OCI-LY1 (cell line): ENCODE data around the gene DOCK4.

Experiments
- H2AFZ ChIP-seq: fragments of 200-600 bp; sonication (generic), shearing (Covaris generic); 2 replicates; pipeline ENCODE4 v1.6.0; 2014; ENCODE audit warnings: antibody characterized with exemption, mild to moderate bottlenecking, low read length
- H3F3A ChIP-seq: fragments of 200-600 bp; sonication (generic), shearing (Covaris generic); 2 replicates; pipeline ENCODE4 v1.6.0; 2014; ENCODE audit warnings: mild to moderate bottlenecking, antibody characterized with exemption, low read length, moderate library complexity; ENCODE audit not compliant: insufficient read depth
- H3K27ac ChIP-seq: fragments of 200-600 bp; sonication (generic); 2 replicates; pipeline ENCODE4 v1.5.1; 2014; ENCODE audit warnings: low read length, mixed run types, mild to moderate bottlenecking, low read depth; ENCODE audit not compliant: poor library complexity, severe bottlenecking
- H3K27me3 ChIP-seq: fragments of 200-600 bp; sonication (generic); 2 replicates; pipeline ENCODE4 v1.6.0; 2014; ENCODE audit warnings: antibody characterized with exemption, mild to moderate bottlenecking, low read length, moderate library complexity; ENCODE audit not compliant: insufficient read depth
- H3K36me3 ChIP-seq: fragments of 200-600 bp; sonication (generic); 2 replicates; pipeline ENCODE4 v1.6.1; 2014; ENCODE audit warnings: mild to moderate bottlenecking, antibody characterized with exemption, low read length, moderate library complexity, mixed read lengths; ENCODE audit not compliant: insufficient read depth
- H3K4me1 ChIP-seq: fragments of 200-600 bp; sonication (generic); 2 replicates; pipeline ENCODE4 v1.5.1; 2014; ENCODE audit warnings: mild to moderate bottlenecking, low read length, moderate library complexity; ENCODE audit not compliant: insufficient read depth, severe bottlenecking
- H3K4me2 ChIP-seq: fragments of 200-600 bp; sonication (generic), shearing (Covaris generic); 2 replicates; pipeline ENCODE4 v1.6.1; 2014; ENCODE audit warnings: low read length
- H3K4me3 ChIP-seq: fragments of 200-600 bp; sonication (generic); 2 replicates; pipeline ENCODE4 v1.5.1; 2014; ENCODE audit warnings: low read length, low read depth, mild to moderate bottlenecking, mixed read lengths; ENCODE audit not compliant: poor library complexity, severe bottlenecking
- H3K79me2 ChIP-seq: fragments of 200-600 bp; shearing (Covaris generic); 2 replicates; pipeline ENCODE4 v1.6.1; 2016; ENCODE audit warnings: mixed run types, low read length, mixed read lengths; ENCODE audit not compliant: insufficient read depth
- H3K9ac ChIP-seq: fragments of 200-600 bp; sonication (generic), shearing (Covaris generic); 2 replicates; pipeline ENCODE4 v1.6.1; 2014; ENCODE audit warnings: mild to moderate bottlenecking, low read length, mixed read lengths
- H3K9me2 ChIP-seq: fragments of 200-600 bp; sonication (generic), shearing (Covaris generic); 2 replicates; pipeline ENCODE4 v1.6.1; 2014; ENCODE audit warnings: low read depth, mild to moderate bottlenecking, low read length, mixed read lengths
- H3K9me3 ChIP-seq: fragments of 200-600 bp; shearing (Covaris generic); 2 replicates; pipeline ENCODE4 v1.6.1; 2014; ENCODE audit warnings: low read length, mixed read lengths
- H4K20me1 ChIP-seq: fragments of 200-600 bp; sonication (generic), shearing (Covaris generic); 2 replicates; pipeline ENCODE4 v1.6.0; 2016; ENCODE audit warnings: mild to moderate bottlenecking, low read length; ENCODE audit not compliant: insufficient read depth
- EZH2 ChIP-seq: fragments of 200-600 bp; sonication (generic), shearing (Covaris generic); IDR thresholded peaks from 2 replicates; pipeline ENCODE4 v1.8.0; 2017; ENCODE audit warnings: borderline replicate concordance, mixed run types, mild to moderate bottlenecking, antibody characterized with exemption, low read length, moderate library complexity, mixed read lengths
- TF ChIP-seq, protein P1 (sequence below): fragments of 200-600 bp; sonication (generic), shearing (Covaris generic); IDR thresholded peaks from 2 replicates; pipeline ENCODE4 v1.5.1; 2017; ENCODE audit warnings: mild to moderate bottlenecking, antibody characterized with exemption, low read length, moderate library complexity, mixed read lengths

DOCK4 gene

DNA sequence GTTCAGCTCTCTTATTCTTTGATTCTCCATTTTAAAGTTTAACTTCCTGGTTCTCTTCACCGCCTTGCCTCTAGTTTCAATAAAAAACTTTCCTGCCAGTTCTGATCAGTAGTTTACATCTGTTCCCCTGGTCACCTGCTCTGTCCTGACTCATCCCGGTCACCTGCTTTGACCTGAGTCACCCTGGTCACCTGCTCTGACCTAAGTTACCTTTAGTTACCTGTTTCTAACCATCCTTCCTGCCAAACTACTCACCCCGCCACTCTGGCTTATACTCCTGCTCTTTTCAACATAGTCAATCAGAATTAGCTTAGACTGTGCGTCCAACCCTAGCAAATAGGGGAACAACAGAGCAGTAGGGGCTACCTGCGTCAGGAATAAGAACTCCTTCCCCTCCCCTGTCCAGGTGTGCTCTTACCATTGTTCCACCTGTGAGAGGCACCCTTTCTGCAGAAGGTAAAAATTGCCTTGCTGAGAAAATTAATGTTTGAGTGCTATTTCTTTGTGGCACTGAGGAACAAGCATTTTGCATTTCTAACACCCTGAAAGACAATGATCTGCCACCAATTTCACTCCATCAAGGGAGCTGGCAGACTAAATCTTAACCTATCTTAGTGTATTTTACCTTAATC is 263.6 kb downstream of the DOCK4 start:
- no peaks in the 10 kb centered on the region for H3F3A ChIP-seq
- peaks cover 8% of the 10 kb centered on the region; the same call in 1 of the 2 replicates for H3K9me3 ChIP-seq
- no peak overlapping the region for H3K4me3 ChIP-seq

DNA sequence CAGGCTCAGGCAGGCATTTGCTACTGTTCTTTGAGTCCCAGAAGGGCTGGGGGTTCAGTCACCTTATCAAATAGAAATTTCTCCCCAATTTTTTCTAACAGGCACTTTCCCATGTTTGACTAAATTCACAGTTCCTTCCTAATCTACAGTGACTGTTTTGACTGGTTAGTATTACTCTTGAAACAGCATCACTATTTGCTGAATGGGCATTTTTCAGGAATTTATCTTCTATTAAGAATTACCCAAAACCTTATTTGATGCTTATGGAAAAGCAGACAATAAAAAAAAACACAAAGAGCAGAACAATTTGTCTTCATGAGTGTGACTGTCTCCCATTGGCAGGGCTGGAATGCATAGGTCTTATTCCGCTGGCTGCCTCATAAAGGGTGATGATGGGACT is 269.0 kb downstream of the DOCK4 start:
- H3K4me1 ChIP-seq = no peaks in the 10 kb centered on the region
- TF ChIP-seq, protein P1, sequence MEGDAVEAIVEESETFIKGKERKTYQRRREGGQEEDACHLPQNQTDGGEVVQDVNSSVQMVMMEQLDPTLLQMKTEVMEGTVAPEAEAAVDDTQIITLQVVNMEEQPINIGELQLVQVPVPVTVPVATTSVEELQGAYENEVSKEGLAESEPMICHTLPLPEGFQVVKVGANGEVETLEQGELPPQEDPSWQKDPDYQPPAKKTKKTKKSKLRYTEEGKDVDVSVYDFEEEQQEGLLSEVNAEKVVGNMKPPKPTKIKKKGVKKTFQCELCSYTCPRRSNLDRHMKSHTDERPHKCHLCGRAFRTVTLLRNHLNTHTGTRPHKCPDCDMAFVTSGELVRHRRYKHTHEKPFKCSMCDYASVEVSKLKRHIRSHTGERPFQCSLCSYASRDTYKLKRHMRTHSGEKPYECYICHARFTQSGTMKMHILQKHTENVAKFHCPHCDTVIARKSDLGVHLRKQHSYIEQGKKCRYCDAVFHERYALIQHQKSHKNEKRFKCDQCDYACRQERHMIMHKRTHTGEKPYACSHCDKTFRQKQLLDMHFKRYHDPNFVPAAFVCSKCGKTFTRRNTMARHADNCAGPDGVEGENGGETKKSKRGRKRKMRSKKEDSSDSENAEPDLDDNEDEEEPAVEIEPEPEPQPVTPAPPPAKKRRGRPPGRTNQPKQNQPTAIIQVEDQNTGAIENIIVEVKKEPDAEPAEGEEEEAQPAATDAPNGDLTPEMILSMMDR = no peak
- TF ChIP-seq EZH2 = no peak

More for the DNA sequence above, 263.6 kb downstream of the DOCK4 start:
- Histone ChIP-seq H4K20me1 (no peaks in the 10 kb centered on the region), H2AFZ (no peak overlapping the region), H3K79me2 (no peaks in the 10 kb centered on the region), H3K4me1 (no peaks in the 10 kb centered on the region), H3K9me2 (no peaks in the 10 kb centered on the region), H3K36me3 (no peaks in the 10 kb centered on the region), H3K9ac (no peak overlapping the region), H3K27ac (no peak overlapping the region), H3K4me2 (no peak overlapping the region), H3K27me3 (no peaks in the 10 kb centered on the region)
- TF ChIP-seq, protein P1 = no peak

DNA sequence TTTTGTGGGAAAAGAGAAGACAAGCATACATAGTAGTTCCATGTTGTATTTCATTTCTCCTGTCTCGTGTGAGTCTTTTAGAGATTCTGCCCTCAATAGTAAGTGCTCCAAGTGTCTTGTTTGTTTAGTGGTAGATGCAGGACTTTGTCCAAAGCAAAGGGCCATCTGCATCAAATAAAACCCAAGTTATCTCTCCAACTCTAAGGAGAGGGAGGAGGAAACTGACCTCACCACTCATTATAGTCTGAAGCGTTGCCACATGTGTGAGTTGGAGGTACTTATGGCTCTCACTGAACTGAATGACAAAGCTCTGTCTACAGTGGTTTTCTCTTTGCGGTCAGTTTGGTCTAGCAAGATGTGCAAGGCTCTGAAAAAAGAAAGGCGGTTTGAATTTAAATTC is 272.6 kb downstream of the DOCK4 start:
- no peak overlapping the region for H3K9ac ChIP-seq
- no peaks in the 10 kb centered on the region for H3K9me3 ChIP-seq
- no peaks in the 10 kb centered on the region for H3K79me2 ChIP-seq
- no peak overlapping the region for H2AFZ ChIP-seq
- H3K9me2 ChIP-seq = no peaks in the 10 kb centered on the region
- H3K36me3 ChIP-seq = no peaks in the 10 kb centered on the region
- no peak overlapping the region for H3K4me2 ChIP-seq
- H4K20me1 ChIP-seq = no peaks in the 10 kb centered on the region
- TF ChIP-seq, protein P1 = no peak
- no peak for TF ChIP-seq EZH2
- no peaks in the 10 kb centered on the region for H3K27me3 ChIP-seq
- H3K4me1 ChIP-seq = no peaks in the 10 kb centered on the region
- no peaks in the 10 kb centered on the region for H3F3A ChIP-seq
- no peak overlapping the region for H3K27ac ChIP-seq
- no peak overlapping the region for H3K4me3 ChIP-seq

More for the DNA sequence above, 269.0 kb downstream of the DOCK4 start:
- Histone ChIP-seq H3K27me3 (no peaks in the 10 kb centered on the region), H3K4me3 (no peak overlapping the region), H4K20me1 (no peaks in the 10 kb centered on the region), H3K36me3 (no peaks in the 10 kb centered on the region), H3K9me3 (no peaks in the 10 kb centered on the region), H3F3A (no peaks in the 10 kb centered on the region), H3K9ac (no peak overlapping the region), H3K27ac (no peak overlapping the region), H2AFZ (no peak overlapping the region), H3K4me2 (no peak overlapping the region), H3K79me2 (no peaks in the 10 kb centered on the region), H3K9me2 (no peaks in the 10 kb centered on the region)
